Adipocyte (in vitro differentiated cells): ENCODE results near the gene PRKCB.
A peak's percentile ranks its signal among the peaks of the same experiment; 100 is the strongest.

ENCODE experiments used
- DNase-seq: peaks from one replicate; pipeline ENCODE4 v3.0.0-alpha.2; 2015; ENCODE audit warnings: low read depth
- H3K27me3 ChIP-seq: replicated peaks from 2 replicates; pipeline ENCODE4 v1.7.0; 2013; ENCODE audit warnings: mild to moderate bottlenecking, low read length, moderate library complexity; ENCODE audit not compliant: control insufficient read depth, insufficient read depth
- H3K36me3 ChIP-seq: 2 replicates; pipeline ENCODE4 v1.7.0; 2013; ENCODE audit warnings: low read length, mild to moderate bottlenecking, moderate library complexity; ENCODE audit not compliant: control insufficient read depth, insufficient read depth, severe bottlenecking
- H3K4me1 ChIP-seq: 2 replicates; pipeline ENCODE4 v1.7.0; 2013; ENCODE audit warnings: mild to moderate bottlenecking, low read length, moderate library complexity; ENCODE audit not compliant: control insufficient read depth, insufficient read depth
- H3K4me3 ChIP-seq: 2 replicates; pipeline ENCODE4 v1.7.0; 2013; ENCODE audit warnings: mild to moderate bottlenecking, low read length, moderate library complexity
- H3K9ac ChIP-seq: 2 replicates; pipeline ENCODE4 v1.7.0; 2013; ENCODE audit warnings: mild to moderate bottlenecking, low read length, moderate library complexity
- H3K9me3 ChIP-seq: 2 replicates; pipeline ENCODE4 v1.7.0; 2013; ENCODE audit warnings: mild to moderate bottlenecking, low read length, moderate library complexity; ENCODE audit not compliant: control insufficient read depth

PRKCB gene

GRCh38 chr16:24001710-24002109 lies 165.9 kb downstream of the PRKCB start:
- DNase-seq = no peak
- Histone ChIP-seq H3K4me3 (no peak overlapping the region), H3K4me1 (no peaks in the 10 kb centered on the region), H3K9ac (no peak overlapping the region), H3K36me3 (no peaks in the 10 kb centered on the region), H3K27me3 (peaks cover 13% of the 10 kb centered on the region), H3K9me3 (no peaks in the 10 kb centered on the region)

GRCh38 chr16:24002619-24003018 lies 166.8 kb downstream of the PRKCB start:
- DNase-seq = no peak
- no peaks in the 10 kb centered on the region for H3K4me1 ChIP-seq
- H3K27me3 ChIP-seq = peaks cover 21% of the 10 kb centered on the region
- no peaks in the 10 kb centered on the region for H3K9me3 ChIP-seq
- H3K4me3 ChIP-seq = no peak overlapping the region
- H3K9ac ChIP-seq = no peak overlapping the region
- no peaks in the 10 kb centered on the region for H3K36me3 ChIP-seq

DNA sequence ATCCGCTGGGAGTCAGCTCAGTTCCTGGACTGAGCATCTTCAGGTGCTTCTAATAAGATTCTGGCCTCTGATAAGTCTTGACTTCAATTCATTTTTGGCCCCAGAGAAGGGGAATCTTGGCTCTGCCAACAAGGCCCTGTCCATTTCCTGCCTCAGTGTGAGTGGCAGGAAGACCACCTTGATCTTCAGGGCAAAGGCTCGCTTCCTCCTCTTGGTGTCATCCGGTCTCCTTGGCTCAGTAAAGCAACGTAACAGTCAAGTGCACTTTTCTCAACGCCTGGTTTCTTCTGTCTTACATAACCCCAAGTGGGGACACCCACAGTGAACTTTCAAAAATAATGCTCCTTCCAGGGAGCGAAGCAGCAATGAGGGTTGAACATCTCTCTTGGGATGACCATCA lies 169.8 kb downstream of the PRKCB start:
- DNase-seq = no peak
- H3K9me3 ChIP-seq = no peaks in the 10 kb centered on the region
- H3K27me3 ChIP-seq = peaks cover 25% of the 10 kb centered on the region
- H3K36me3 ChIP-seq = no peaks in the 10 kb centered on the region
- H3K9ac ChIP-seq = no peak overlapping the region
- no peaks in the 10 kb centered on the region for H3K4me1 ChIP-seq
- no peak overlapping the region for H3K4me3 ChIP-seq

GRCh38 chr16:24007391-24007790 lies 171.6 kb downstream of the PRKCB start:
- Histone ChIP-seq H3K9ac (no peak overlapping the region), H3K4me1 (no peaks in the 10 kb centered on the region), H3K36me3 (no peaks in the 10 kb centered on the region), H3K9me3 (no peaks in the 10 kb centered on the region), H3K27me3 (peaks cover 29% of the 10 kb centered on the region), H3K4me3 (no peak overlapping the region)
- no peak for DNase-seq

- DNase-seq = no peak
- H3K27me3 ChIP-seq = peaks cover 34% of the 10 kb centered on the region
- no peaks in the 10 kb centered on the region for H3K4me1 ChIP-seq
- H3K9me3 ChIP-seq = no peaks in the 10 kb centered on the region
- no peak overlapping the region for H3K4me3 ChIP-seq
- H3K9ac ChIP-seq = no peak overlapping the region
- H3K36me3 ChIP-seq = no peaks in the 10 kb centered on the region
Observed at GRCh38 chr16:24007934-24008333, 172.2 kb downstream of the PRKCB start.

DNA sequence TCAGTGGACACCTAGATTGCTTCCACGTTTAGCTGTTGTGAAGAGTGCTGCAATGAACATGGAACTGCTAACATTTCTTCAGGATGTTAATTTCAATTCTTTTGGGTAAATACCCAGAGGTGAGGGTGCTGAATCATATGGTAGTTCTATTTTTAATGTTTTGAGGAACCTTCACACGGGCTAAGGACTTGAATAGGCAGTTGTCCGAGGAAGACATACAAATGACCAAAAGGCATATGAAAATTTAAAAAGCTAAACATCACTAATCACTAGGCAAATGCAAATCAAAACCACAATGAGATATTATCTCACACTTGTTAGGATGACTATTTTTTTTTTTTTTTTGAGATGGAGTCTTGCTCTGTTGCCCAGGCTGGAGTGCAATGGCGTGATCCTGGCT lies 173.3 kb downstream of the PRKCB start:
- Histone ChIP-seq H3K4me1 (no peaks in the 10 kb centered on the region), H3K9ac (no peak overlapping the region), H3K9me3 (no peaks in the 10 kb centered on the region), H3K36me3 (no peaks in the 10 kb centered on the region), H3K27me3 (peaks cover 35% of the 10 kb centered on the region), H3K4me3 (no peak overlapping the region)
- no peak for DNase-seq

GRCh38 chr16:24009955-24010354 lies 174.2 kb downstream of the PRKCB start:
- no peaks in the 10 kb centered on the region for H3K4me1 ChIP-seq

GRCh38 chr16:24010440-24011089 lies 174.8 kb downstream of the PRKCB start:
- H3K4me3 ChIP-seq = no peak overlapping the region
- H3K27me3 ChIP-seq = peaks cover 35% of the 10 kb centered on the region
- peak; percentile 82 for DNase-seq
- H3K4me1 ChIP-seq = no peaks in the 10 kb centered on the region
- H3K9me3 ChIP-seq = no peaks in the 10 kb centered on the region
- no peak overlapping the region for H3K9ac ChIP-seq
- no peaks in the 10 kb centered on the region for H3K36me3 ChIP-seq

More at GRCh38 chr16:24009955-24010354, 174.2 kb downstream of the PRKCB start:
- H3K4me3 ChIP-seq = no peak overlapping the region
- no peak for DNase-seq
- H3K36me3 ChIP-seq = no peaks in the 10 kb centered on the region
- peaks cover 35% of the 10 kb centered on the region for H3K27me3 ChIP-seq
- no peaks in the 10 kb centered on the region for H3K9me3 ChIP-seq
- no peak overlapping the region for H3K9ac ChIP-seq

GRCh38 chr16:24011237-24011636 lies 175.5 kb downstream of the PRKCB start:
- no peak for DNase-seq
- Histone ChIP-seq H3K36me3 (no peaks in the 10 kb centered on the region), H3K4me1 (no peaks in the 10 kb centered on the region)

DNA sequence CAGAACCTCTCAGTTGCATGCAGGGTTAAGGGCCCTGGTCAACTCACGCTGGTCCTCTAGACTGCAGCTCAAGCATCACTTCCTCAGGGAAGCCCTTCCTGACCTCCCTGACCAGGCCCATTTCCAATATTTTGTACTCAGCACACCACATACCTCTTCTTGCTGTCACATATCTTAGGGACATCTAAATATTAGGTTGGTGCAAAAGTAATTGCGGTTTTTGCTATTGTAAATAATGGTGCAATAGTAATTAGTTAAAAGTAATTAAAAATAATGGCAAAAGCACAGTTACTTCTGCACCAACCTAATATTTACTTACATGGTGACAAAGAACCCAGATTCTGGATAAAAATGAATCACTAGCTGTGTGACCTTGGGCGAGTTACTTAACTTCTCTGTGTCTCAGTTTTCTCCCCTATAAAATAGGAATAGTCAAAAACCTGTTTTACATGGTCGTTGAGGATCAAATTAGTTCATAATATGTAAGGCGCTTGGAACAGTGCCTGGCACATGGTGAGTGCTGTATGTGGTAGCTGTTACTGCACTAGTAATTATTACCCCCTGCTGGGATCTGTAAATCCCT lies 177.4 kb downstream of the PRKCB start:
- H3K36me3 ChIP-seq = no peaks in the 10 kb centered on the region
- no peak for DNase-seq
- H3K4me3 ChIP-seq = no peak overlapping the region
- no peak overlapping the region for H3K9ac ChIP-seq
- no peaks in the 10 kb centered on the region for H3K4me1 ChIP-seq
- no peaks in the 10 kb centered on the region for H3K9me3 ChIP-seq
- peaks cover 20% of the 10 kb centered on the region for H3K27me3 ChIP-seq

More at GRCh38 chr16:24011237-24011636, 175.5 kb downstream of the PRKCB start:
- H3K27me3 ChIP-seq = peaks cover 28% of the 10 kb centered on the region
- no peak overlapping the region for H3K9ac ChIP-seq
- H3K4me3 ChIP-seq = no peak overlapping the region
- no peaks in the 10 kb centered on the region for H3K9me3 ChIP-seq

DNA sequence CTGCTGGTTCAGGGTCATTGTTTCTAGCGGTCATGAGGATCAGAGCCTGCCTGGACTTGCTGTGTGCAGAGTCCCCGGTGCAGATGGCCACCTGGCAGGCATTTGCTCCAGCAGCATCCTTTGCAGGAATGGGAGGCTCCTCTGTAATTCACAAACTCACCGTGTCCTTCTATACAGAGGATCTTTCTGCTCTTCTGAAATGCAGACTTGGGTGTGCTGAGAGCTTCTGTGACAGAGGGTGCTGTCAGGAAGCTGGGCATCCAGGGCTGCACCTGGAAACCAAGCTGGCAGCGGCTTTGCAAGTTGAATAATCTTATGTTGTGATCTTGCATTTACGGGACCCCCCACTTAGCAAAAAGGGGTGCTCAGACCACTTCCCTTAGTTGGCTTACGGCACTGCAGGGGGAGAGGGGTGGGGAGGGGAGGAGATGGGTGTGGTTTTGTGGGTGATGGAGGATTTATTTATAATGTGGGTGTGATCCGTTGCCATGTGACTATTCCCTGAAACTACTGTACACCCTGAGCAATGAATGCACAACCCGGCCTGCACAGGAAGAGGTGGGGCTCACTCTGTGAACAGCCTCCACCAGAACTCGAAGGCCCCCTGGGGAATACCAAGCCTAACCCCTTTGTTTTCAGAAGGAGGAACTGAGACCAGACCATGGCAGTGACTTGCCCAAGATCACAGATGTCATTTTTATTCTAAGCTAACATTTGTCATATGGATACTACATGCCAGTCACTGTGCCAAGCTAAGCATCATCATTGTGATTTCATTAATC lies 178.3 kb downstream of the PRKCB start:
- DNase-seq = no peak
- Histone ChIP-seq H3K4me1 (no peaks in the 10 kb centered on the region), H3K4me3 (no peak overlapping the region), H3K9me3 (no peaks in the 10 kb centered on the region), H3K9ac (no peak overlapping the region), H3K36me3 (no peaks in the 10 kb centered on the region), H3K27me3 (peaks cover 17% of the 10 kb centered on the region)
